ENCODE data around the gene MBP. TPM values are rescaled to one million over a fixed set of nuclear protein-coding genes. Genes with fewer than 3 reads are reported as not detected.

Gene MBP
- total RNA-seq, 1 experiment from 2014 or later, result 31.6 TPM

DNA sequence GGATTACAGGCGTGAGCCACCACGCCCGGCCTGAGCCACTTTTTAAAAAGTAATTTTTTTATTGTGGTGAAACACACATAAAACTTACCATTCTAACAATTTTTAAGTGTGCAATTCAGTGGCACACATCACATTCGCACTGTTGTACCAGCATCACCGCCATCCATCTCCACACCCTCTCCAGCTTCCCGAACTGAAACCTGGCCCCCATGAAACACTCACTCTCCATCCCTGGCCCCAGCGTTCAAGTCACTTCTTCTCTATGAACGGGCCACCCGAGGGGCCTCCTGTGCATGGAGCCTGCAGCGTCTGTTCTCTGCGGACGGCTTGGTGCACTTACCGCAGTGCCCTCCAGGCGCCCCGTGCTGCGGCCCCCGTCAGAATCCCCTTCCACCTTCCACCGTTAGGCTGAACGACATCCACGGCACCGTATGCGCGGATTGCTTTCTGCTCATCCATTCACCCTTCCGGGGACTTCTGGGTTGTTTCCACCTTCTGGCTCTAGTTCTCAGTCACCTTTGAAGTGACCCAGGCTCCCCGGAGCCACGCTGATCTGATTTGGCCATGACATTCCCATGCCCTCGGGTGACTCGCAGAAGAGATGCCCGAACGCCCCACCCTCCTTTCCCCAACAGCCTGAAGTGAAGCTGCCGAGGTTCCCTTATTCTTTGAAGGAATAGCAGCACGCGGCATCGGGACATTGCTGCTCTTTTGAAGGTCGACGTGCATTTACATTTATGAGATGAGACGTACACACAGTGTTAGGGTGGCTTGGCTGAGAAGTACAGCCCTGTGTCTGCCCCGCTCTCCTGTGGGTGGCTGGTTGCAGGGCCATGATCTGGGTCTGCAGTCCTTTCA is 134.4 kb downstream of the MBP start:
- DNase-seq (ENCODE audit: unreplicated experiment), result no peak
- no peak overlapping the region for H3K27ac Mint-ChIP-seq (ENCODE audit: low read depth, unreplicated experiment)
- peaks cover 17% of the 10 kb centered on the region for H3K27me3 Mint-ChIP-seq (ENCODE audit: insufficient read depth, unreplicated experiment)
- intact Hi-C loops (cut with micrococcal nuclease), result no loop called here
- H3K4me3 Mint-ChIP-seq (ENCODE audit: unreplicated experiment), result no peak overlapping the region
- TF ChIP-seq, protein P1, sequence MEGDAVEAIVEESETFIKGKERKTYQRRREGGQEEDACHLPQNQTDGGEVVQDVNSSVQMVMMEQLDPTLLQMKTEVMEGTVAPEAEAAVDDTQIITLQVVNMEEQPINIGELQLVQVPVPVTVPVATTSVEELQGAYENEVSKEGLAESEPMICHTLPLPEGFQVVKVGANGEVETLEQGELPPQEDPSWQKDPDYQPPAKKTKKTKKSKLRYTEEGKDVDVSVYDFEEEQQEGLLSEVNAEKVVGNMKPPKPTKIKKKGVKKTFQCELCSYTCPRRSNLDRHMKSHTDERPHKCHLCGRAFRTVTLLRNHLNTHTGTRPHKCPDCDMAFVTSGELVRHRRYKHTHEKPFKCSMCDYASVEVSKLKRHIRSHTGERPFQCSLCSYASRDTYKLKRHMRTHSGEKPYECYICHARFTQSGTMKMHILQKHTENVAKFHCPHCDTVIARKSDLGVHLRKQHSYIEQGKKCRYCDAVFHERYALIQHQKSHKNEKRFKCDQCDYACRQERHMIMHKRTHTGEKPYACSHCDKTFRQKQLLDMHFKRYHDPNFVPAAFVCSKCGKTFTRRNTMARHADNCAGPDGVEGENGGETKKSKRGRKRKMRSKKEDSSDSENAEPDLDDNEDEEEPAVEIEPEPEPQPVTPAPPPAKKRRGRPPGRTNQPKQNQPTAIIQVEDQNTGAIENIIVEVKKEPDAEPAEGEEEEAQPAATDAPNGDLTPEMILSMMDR (IDR thresholded peaks at IDR 0.05; ENCODE audit: unreplicated experiment), result no peak
- H3K4me1 Mint-ChIP-seq (ENCODE audit: insufficient read depth, unreplicated experiment), result no peaks in the 10 kb centered on the region
- ChIA-PET POLR2A (no interaction called here), CTCF (interaction anchor here (0.6 to 3.9 kb wide), 8 partner anchors 14 to 707 kb away, joined by 3 to 119 read pairs (median 9); no protein-coding TSS in a partner anchor)
- BruUV-seq (replicated peaks), result no TSS peak
- no peaks in the 10 kb centered on the region for H3K9me3 Mint-ChIP-seq (ENCODE audit: unreplicated experiment)
- H3K36me3 Mint-ChIP-seq (ENCODE audit: insufficient read depth, unreplicated experiment), result no peaks in the 10 kb centered on the region

GRCh38 chr18:76996429-76996828 is 136.2 kb downstream of the MBP start:
- Mint-ChIP-seq H3K36me3 (ENCODE audit: insufficient read depth, unreplicated experiment) (no peaks in the 10 kb centered on the region), H3K4me3 (ENCODE audit: unreplicated experiment) (no peak overlapping the region), H3K27me3 (ENCODE audit: insufficient read depth, unreplicated experiment) (peaks cover 17% of the 10 kb centered on the region), H3K27ac (ENCODE audit: low read depth, unreplicated experiment) (no peak overlapping the region), H3K4me1 (ENCODE audit: insufficient read depth, unreplicated experiment) (no peaks in the 10 kb centered on the region), H3K9me3 (ENCODE audit: unreplicated experiment) (no peaks in the 10 kb centered on the region)
- ChIA-PET POLR2A (no interaction called here), CTCF (interaction anchor here (0.8 to 6.7 kb wide), 6 partner anchors 12 to 216 kb away, joined by 3 to 40 read pairs (median 9); no protein-coding TSS in a partner anchor)
- intact Hi-C loops (cut with micrococcal nuclease), result no loop called here
- BruUV-seq (replicated peaks), result no TSS peak
- TF ChIP-seq, protein P1 (IDR thresholded peaks at IDR 0.05; ENCODE audit: unreplicated experiment), result no peak
- DNase-seq (ENCODE audit: unreplicated experiment), result no peak

- ChIA-PET POLR2A (no interaction called here), CTCF (interaction anchor here (1.3 to 6.7 kb wide), 5 partner anchors 12 to 216 kb away, joined by 3 to 40 read pairs (median 10); no protein-coding TSS in a partner anchor)
- Mint-ChIP-seq H3K27me3 (ENCODE audit: insufficient read depth, unreplicated experiment) (peaks cover 22% of the 10 kb centered on the region), H3K36me3 (ENCODE audit: insufficient read depth, unreplicated experiment) (no peaks in the 10 kb centered on the region), H3K4me3 (ENCODE audit: unreplicated experiment) (no peak overlapping the region), H3K27ac (ENCODE audit: low read depth, unreplicated experiment) (no peak overlapping the region), H3K4me1 (ENCODE audit: insufficient read depth, unreplicated experiment) (no peaks in the 10 kb centered on the region), H3K9me3 (ENCODE audit: unreplicated experiment) (no peaks in the 10 kb centered on the region)
- TF ChIP-seq, protein P1 (IDR thresholded peaks at IDR 0.05; ENCODE audit: unreplicated experiment), result no peak
- BruUV-seq (replicated peaks), result no TSS peak
- DNase-seq (ENCODE audit: unreplicated experiment), result no peak
- intact Hi-C loops (cut with micrococcal nuclease), result no loop called here
These were observed 136.7 kb downstream of the MBP start for GRCh38 chr18:76995896-76996295.

GRCh38 chr18:76994086-76994654 is 138.4 kb downstream of the MBP start:
- BruUV-seq (replicated peaks), result no TSS peak
- TF ChIP-seq, protein P1 (IDR thresholded peaks at IDR 0.05; ENCODE audit: unreplicated experiment), result no peak
- ChIA-PET CTCF (interaction anchor here (0.6 to 6.7 kb wide), 2 partner anchors 10 to 34 kb away, joined by 3 to 40 read pairs; no protein-coding TSS in a partner anchor), POLR2A (interaction anchor here (1.0 kb wide), 1 partner anchor 26 kb away, joined by 3 read pairs; no protein-coding TSS in a partner anchor)
- no peak overlapping the region for H3K4me3 Mint-ChIP-seq (ENCODE audit: unreplicated experiment)
- intact Hi-C loops (cut with micrococcal nuclease), result no loop called here
- H3K4me1 Mint-ChIP-seq (ENCODE audit: insufficient read depth, unreplicated experiment), result no peaks in the 10 kb centered on the region
- no peaks in the 10 kb centered on the region for H3K9me3 Mint-ChIP-seq (ENCODE audit: unreplicated experiment)
- H3K36me3 Mint-ChIP-seq (ENCODE audit: insufficient read depth, unreplicated experiment), result no peaks in the 10 kb centered on the region
- no peak overlapping the region for H3K27ac Mint-ChIP-seq (ENCODE audit: low read depth, unreplicated experiment)
- H3K27me3 Mint-ChIP-seq (ENCODE audit: insufficient read depth, unreplicated experiment), result peaks cover 29% of the 10 kb centered on the region
- no peak for DNase-seq (ENCODE audit: unreplicated experiment)
